ENCODE results near the gene RIT2.

The RIT2 gene

DNA sequence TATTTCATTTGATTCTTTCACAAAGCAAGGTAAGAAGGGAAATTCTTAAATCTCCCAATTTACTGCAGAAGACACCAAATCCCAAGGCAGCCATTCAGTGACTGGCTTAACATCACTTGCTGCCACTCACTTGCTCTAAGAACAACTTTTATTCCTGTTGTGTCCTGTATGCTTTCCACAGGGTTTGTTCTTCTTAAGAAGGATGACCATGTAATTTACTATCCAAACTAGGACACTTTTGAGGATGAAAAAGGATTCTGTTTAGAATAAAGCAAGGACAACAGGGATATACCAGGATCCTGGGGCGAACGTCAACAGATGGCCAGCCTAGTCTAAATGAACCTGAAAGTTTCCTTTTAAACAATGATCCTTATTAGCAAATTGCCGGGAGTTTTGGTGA, 34.8 kb downstream of the RIT2 start:
- DNase-seq = no peak

DNA sequence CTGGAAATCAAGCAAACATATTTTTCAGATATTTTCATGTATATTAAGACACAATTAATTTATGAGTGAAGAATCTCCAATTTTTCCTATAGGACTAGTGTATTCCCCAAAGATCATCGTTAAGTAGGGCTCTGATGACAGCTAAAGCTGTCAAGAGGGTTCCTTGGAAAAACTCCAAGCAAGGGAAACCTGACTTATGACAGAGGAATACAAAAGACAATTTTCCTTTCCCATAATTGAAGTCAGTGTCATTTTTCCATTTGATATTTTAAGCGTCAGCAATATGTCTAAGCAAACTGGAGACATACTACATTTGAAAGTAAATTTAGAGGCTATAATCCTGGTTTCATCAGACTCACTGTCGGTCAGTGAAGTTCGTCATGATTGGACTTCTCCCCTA, 36.1 kb downstream of the RIT2 start:
- no peak for DNase-seq

DNA sequence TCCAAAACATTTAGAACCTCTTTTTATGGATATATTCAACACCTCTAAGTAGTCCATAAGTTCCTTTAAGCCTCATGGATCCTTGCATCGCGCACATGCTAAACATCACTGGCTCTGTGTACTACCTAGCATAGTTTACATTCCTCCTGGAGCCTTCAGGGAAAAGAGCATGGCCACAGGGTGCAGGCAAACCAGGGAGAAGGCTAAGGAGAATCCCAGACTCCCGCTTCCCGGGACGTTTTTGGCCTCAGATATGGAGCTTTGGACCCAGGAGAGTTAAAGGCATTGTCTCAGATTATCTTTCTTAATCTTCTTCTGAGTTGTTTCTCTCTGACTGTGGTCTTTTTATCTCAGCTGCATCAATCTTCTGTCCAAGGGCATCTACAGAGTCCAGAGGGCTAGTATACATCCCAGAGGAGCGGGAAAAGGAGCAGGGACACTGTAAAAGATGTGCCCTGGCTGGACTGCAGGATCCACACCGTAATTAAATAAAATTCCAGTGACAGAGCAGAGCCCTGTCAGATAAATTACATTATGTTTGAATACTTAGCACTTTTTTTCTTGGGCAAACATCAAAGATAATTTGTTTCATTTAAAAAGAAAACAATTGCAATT, 36.9 kb downstream of the RIT2 start:
- DNase-seq = no peak

DNA sequence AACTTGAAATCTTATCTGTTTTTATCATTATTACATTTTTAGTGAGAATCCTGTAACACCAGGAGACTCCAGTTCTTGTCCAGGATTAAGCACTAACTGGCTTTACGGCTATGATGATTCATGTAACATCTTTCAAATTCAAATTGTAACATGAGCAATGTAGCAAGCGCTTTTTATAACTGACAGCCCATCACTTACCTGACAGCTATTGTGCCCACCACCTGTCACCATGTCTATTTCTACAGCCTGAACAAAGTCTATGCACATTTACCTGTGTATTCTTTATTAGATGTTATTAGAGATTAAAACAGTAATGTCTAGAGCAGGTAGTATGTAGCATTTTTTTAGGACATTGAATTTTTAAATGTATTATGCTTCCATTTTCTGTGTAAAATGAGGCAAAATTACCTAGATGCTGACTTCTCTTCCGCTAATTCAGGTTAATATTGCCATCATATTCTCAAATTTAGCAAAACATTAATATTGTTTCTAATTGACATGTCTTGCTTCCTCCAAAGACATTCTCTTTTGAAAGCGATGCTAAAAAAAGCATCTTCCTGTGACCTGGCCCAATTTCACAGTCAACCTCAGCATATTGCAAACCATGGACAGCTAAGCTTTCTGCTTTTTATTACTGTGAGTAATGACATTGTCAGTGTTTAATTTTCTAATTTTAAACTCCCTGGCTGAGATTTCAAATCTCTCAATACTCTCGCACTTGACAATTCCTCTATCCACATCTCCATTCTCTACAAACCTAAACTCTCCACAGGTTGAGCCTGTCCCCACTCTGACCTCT, 37.8 kb downstream of the RIT2 start:
- no peak for DNase-seq

DNA sequence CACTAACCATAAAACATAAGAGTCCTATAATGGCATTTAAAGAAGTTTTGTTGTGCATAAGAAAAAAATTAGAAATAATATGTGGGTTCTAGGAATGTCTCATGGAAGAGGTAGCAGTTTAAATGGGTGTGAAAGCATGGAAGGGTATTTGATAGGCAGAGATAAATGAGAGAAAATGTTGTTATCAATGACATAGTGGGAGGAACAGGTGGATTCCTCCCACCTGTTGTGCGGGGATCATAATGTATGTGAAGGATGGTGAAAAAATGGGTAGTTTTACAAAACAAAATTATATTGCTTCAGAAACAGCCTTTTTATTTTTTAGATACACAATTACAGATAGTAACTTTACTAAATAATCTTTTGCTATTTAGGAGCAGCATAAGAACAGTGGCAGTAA, 41.7 kb downstream of the RIT2 start:
- no peak for DNase-seq

DNA sequence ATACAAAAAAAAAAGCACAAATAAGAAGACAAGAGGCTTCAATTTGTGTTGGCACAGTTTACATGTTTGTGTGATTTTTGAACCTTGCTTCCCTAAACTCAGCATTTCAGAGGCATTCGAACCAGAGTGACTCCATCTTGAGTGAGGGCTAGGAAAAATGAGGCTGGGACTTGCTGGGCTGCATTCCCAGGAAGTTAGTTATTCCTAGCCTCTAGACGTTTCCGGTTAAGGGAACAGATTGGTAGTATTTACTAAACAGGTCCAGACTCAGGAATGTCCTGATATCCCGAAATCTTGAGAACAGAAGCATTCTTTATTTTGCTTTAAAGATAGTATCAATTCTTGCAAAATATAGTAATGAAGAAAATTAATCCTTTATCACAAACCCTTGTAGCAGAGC, 46.7 kb downstream of the RIT2 start:
- DNase-seq = no peak

DNA sequence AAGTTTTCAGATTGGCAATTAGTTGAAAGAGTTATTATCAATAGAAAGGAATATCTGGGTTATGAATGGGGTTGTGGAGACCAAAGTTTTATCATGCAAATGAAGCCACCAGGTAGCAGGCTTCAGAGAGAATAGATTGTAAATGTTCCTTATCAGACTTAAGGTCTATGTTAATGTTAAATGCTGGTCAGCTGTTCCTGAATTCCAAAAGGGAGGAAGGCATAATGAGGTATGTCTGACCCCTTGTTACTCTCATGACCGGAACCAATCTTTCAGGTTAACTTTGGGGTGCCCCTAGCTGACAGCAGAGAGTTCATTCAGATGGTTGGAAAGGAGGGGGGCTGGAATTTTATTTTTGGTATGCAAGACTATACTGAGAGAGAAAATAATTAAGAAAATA, 47.9 kb downstream of the RIT2 start:
- DNase-seq = no peak

DNA sequence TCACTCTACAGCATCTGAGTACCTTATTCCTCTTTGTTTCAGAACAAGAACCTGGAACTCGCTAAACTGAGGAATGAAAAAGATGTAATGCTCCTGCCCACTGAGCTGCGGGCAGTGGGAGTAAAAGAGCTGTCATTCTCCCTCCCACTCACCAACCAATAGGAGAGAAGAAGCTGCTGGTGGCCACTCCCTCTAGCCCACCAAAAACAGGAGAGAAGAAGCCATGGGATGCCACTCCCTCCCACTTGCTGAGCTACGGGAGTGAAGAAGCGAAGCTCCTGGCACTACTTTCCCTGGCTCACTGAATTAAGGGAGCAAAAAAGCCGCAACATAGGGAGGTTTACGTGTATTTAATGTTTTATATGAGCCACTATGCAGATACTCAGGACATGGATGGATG, 53.7 kb downstream of the RIT2 start:
- no peak for DNase-seq

DNA sequence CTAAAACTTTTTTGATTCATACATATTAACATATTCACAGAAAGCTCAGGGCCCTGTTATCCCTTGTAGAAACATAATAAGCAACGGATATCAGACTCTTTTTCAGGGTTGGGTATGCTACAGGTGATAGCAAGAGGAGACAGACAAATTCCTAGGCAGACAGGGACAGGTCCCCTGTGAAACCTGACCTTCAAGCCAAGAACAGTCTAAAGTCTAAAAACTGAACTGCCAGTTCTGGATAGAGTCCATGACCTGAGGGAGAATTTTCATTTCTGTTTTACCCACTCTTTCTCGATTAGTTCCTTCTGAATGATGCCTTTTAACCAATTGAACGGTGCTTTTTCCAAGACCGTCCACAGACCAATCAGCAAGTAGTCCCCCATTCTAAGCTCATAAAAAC, 54.2 kb downstream of the RIT2 start:
- DNase-seq = no peak

DNA sequence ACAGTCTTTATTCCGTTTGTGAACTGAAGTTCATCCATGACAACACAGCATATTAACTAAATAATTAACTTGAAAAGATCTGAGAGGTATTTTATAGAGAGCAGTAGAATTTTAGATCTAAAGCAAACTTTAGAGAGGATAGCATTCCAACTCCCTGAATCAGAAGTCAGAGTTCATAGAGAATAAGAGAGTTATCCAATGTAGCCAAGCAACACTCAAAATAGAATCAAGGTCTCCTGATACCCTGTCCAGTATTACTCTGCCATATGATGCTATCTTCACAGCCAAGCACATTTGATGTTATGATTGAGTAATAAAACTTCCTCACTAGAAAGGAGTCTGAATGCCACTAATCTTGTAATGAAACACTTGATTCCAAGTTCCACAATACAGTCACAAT, 55.5 kb downstream of the RIT2 start:
- no peak for DNase-seq

DNA sequence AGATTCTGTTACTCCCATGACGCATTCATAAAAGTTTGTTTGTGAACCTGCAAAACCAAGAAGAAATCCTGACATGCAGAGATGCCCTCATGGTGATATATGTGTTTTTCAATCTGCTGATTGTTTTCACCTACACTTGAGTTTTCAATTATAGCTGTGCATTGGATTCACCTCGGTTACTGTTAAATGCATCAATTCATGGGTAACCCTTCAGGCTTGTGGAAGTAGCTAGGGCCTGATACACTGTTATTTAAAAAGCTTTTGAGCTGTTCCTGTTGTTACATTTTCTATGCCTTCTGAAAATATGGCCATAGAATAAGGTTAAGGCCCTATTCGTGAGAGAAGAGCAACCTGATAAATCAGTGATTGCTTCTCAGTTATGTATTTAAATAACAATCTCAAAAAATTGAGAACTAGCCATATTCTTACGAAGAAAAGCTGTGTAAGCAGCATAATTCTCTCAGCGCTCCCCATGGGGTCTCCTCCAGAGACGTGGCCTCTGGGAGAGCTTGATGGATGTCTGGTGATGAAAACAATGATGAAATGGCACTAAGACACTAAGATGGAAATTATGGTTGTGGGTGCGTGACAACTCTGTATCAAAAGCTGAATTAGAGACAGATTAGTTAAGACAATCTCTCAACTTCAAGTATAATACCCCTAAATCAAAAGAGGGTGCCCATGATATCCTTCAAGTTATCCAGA, 60.5 kb downstream of the RIT2 start:
- DNase-seq = no peak

DNA sequence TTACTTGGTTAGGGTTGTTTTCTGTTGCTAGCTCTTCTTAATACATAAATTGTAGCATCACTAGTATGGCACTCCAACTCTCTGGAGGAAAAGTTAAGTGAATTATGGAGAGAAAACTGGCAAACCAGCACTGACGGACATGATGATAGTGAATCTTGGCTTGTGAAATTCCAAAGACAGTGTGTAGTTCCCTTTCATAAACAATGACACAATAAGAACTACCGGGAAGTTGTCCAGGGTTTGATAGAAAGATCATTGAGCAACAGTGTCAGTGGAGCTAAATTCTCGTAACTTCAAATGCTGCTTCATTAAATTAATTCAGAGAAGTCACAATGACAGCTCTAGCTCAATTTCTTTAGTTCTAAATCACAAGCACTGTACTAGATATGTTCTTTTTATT, 66.5 kb downstream of the RIT2 start:
- DNase-seq = no peak

DNA sequence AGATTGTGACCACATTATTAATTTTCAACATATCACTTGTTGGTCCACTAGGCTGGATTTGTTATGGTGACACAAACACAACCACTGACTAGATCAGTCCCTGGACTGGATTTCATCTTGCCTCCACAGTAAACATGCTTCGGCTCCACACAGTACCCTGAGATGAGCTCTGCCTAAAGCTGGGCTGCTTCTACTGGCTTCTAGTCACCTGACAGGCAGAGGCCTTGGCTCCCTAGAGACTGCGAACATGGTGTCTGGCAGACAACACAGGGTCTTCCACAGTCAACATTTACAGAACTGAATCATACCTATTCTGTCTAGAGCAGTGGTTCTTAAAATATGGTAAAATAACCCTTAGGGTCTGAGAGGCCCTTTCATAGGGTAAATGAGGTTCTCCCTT, 69.2 kb downstream of the RIT2 start:
- no peak for DNase-seq

DNA sequence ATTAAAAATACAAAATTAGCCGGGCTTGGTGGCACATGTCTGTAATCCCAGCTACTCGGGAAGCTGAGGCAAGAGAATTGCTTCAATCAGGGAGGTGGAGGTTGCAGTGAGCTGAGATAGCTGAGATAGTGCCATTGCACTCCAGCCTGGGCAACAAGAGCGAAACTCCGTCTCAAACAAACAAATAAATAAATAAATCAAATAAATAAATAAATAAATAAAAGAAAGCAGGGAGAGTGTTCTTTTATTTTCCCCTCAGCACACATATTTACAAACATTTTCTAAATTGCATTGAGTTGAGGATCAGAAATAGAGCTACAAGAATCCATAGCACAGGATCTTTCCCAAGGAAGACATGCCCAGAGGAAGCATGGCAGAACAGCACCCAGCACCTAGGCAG, 71.9 kb downstream of the RIT2 start:
- DNase-seq = no peak

DNA sequence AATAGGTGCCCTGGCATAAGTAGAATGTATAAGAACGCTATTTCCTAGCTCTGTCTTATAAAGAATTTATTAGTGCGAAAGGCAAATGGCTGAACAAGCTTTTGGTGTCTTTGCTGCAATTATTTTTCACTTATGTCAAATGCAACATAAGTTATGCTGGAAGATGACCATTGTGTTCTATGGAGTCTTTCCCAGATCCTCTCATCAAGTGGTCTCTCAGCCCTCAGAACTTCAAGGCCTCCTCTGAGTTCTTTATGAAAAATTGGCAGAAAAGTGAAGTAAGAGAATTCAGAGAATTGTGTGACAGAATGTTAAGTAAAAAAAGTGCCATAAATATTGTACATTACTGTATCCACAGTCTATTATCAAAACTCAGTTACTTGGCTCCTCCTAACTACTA, 75.2 kb downstream of the RIT2 start:
- no peak for DNase-seq

DNA sequence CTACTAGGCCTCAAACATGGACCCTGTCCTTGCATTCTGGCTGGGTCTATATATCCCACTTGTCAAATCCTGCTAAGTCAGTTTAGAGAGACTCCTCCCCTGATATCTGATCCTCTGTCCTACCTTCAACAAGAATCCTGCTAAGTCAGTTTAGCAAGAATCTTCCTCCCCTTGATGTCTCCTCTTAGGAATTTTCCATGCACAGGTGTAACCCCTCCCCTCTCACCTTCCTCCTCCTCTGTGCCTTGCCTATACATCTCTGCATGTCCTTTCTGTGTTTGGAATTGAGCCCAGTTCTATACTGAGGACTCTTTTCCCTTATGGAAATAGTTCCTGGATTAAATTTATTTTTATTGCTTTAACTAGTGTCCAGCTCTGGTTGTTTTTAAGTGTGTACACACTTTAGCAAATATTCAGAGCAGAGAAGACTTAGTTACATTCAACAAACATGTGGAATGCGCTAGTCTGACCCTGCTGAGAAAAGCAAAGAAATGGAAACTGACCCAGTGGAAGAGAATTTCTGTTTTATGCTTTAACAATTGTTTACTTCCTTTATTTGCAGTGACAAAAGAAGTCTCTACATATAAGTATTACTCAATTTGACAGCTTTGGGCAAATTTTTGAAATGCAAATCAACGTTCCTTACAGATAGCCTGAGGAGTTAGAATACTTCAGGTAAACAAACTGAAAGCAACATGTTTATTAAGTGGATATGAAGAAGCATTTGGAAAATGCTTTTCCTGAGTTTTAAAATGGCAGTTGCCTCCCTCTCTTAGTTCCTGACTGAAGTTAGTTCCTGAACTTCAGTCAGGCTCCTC, 80.6 kb downstream of the RIT2 start:
- no peak for DNase-seq

DNA sequence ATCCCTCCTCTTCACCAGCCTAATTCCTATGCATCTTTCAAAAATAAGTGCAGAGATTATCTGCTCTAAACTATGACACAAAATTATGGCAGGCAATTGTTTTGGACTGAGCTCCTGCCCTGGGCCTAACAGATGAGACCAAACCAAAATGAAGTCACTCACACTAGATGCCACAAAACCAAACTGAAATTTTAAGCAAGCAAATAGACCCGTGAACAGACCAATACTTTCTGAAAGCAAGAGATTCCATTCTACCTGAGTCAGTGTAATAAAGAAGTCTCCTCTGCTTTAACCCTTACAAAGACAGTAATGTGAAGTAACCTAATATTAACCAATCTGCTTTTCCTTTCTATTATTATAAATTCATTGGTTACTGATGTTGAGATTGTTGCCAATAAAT, 84.3 kb downstream of the RIT2 start:
- DNase-seq = no peak

DNA sequence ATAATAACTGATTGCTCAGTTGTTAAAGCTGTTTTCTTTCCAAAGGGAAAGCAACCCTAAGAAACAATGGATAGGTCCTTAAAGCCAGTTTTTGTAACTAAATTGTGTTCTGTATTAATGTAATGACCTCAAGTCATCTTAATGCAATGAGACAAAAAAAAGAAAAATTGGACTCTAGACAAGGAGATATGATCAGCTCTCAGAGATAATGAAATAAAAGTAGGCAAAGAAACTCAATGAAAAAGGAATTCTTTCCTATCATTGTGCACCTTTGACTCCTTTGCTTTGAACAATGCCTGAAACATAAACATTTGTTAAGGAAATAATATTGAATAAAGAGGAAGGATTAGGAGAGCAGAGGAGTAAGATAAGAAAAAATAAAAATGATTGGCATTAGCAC, 86.1 kb downstream of the RIT2 start:
- DNase-seq = no peak

DNA sequence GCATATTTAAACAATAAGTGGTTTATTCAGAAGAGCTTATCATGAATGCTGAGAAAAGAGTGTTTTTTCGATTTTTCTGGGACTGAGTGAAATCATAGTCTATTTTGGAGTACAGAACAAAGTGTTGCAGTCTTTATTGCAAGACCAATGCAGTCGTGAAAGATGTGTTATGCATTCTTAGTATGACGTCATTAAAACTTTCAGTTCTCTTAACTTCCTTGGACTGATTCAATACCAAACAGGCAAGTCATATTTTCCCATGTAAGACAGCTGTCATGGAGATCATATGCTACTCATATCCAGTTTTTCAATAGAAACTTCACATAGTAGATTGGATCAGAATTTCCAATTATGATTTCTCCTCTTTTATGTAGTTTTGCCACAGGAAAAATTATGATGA, 92.6 kb downstream of the RIT2 start:
- no peak for DNase-seq

DNA sequence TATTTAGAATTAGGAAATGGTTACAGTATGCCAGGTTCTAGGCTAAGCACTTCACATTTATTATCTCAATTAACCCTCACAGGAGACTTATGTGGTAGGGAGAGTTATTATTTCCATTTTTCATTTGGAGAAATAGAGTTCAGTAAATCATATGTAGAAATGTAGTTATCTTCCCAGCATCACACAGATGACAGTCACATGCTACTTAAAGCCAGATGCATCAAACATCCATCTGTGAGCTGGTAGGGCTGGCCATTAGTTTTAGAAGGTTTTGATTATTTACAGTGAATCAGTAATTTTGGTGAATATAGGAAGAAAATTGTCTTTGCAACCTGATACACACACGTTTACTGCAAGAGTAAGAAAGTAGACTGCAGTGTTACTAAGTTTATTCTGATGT, 97.9 kb downstream of the RIT2 start:
- no peak for DNase-seq

DNA sequence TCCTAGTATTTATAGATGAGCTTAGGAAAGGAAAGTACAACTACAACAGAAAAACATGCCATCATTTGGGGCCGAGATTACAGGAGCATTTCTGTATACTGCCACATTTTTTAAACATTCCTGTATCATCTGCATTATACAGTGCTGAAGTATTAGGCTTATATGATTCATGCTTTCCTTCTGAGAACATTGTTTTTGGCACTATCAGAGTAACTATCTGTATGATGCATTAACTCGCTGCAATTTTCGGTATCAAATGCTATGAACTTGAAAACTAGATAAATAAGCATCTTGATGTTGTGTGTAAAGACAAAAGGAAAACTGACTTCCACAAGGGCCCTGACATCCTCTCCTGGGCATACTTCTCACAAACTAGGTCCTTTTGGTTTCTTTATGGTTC, 102.0 kb downstream of the RIT2 start:
- no peak for DNase-seq

DNA sequence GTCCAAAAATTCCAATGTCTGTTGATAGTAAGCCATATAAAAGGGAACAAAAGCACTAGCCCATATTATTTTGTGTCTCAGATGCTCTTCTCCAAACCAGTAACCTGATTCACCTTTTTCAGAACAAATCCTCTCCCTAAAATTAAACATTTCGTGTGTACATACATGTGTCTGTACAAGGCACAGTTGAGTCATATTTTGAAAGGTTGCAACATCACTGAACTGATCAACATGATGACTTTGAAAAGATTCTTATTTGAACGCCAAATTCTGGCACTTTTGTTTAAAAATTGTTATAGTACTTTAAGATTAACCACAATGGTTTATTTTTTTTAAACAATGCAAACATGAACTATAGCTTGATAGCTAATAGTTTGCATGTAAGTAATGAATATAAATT, 102.5 kb downstream of the RIT2 start:
- DNase-seq = no peak

DNA sequence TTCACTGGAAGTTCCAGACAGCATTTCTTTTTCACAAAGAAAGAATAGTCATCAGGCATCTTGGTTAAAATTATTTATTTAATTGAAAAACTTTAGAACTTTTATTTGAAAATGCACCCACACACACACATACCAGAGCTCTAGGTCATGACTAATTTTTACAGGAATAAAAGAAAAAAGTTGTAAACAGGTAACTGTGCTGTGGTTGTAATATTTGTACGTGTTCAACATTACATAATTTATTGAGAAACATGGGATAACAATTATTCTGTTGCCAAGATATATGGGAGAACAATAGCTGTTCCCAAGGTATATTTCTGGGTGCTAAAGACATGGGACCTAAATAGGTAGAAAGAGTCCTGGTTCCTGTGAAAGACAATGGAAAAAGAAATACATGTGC, 104.9 kb downstream of the RIT2 start:
- DNase-seq = no peak

DNA sequence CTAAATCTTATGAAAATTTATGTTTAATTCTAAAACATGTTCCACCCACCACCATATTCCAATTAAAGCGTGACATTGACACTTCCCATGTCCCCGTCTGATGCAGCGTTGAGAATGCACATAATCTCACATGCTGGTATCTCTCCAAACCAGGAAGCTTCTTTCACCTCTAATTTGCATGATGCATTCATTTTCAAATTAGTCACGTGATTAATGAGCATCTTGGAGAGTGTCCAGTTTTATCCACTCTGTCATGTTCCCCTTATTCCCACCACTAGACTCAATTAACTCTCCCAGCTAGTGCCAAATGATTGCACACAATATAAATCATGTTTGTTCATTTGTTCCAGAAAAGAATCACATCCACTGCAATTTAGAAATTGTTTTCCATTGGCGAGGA, 105.8 kb downstream of the RIT2 start:
- DNase-seq = no peak

Measured in NCI-H1436 (cell line).